ENCODE data around the gene SNTG2.
A peak's percentile ranks its signal among the peaks of the same experiment; 100 is the strongest.
"Not testable (repeated sequence)": the region's sequence is repeated elsewhere in the genome, so short reads cannot be mapped to it uniquely, and the experiment has no call there.

Gene SNTG2

DNA sequence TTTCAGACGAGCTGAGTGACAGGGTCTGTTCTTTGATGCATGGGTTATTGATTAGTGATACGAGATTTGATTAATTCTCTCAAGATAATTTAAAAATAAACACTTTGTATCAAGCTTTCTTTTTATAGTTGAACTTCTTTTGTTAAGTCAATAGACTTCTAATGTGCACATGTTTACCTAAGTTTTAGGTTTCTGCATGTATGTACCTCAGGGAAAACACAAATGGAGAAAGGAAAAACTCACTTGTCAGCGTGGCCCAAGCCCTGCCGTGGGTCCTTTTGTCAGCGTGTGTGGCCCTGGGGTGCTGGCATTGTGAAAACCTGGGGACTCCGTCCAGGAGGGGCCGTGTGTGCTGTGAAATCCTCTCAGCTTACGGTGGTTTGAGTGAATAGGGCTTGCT is 153.7 kb downstream of the SNTG2 start:
- DNase-seq: no peak

- not testable (repeated sequence) for DNase-seq
Measured at GRCh38 chr2:1106344-1106743, 155.7 kb downstream of the SNTG2 start.

- DNase-seq: no peak
Measured at GRCh38 chr2:1115843-1116539, 165.3 kb downstream of the SNTG2 start.

- DNase-seq: no peak
Measured at GRCh38 chr2:1117569-1117968, 166.9 kb downstream of the SNTG2 start.

GRCh38 chr2:1125217-1125616 is 174.6 kb downstream of the SNTG2 start:
- no peak for DNase-seq

DNA sequence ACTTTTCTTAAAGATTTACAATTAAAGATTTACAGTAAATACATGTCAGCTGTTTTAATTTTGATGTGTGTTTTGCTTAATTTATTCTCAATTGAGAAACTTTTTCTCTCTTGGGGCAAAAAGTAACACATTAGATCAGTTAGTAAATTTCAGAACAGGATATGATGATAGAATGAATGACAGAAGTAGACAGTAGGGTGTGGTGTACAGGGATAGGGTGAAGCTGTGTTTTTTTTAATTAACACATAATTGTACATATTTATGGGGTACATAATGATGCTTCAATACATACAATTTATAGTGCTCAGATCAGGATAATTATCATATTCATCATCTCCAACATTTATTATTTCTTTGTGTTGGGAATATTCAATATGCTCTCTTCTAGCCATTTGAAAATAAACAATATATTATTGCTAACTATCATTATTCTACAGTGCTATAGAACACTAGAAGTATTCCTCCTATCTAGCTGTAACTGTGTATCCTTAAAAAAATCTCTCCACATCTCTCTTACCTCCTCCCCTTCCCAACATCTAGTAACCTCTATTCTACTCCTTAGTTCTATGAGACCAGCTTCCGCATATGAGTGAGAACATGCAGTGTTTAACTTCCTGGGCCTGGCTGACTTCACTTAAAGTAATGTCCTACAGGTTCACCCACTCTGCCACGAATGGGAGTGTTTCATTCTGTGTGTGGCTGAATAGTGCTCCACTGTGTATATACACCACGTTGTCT is 175.2 kb downstream of the SNTG2 start:
- DNase-seq: no peak

DNA sequence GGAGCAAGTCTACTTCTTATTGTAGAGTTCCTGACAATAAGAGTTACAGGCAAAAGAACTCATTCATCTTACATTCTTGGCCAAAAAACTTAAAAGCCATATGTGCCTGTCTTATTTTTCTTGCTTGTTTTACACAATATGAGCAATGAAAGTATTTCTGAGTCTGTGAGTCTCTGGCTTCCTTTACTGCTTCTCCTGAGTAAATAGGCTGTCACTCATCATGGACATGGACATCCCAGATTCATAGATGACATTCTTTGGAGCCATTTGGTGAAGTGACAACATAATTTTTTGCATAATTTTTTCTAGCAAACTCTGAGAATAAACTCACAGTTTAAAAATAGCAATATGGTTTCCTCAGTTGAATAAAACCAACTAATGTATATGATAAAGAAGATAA is 179.3 kb downstream of the SNTG2 start:
- no peak for DNase-seq

GRCh38 chr2:1130922-1131321 is 180.3 kb downstream of the SNTG2 start:
- no peak for DNase-seq

- DNase-seq: no peak
Measured at GRCh38 chr2:1132328-1132969, 181.8 kb downstream of the SNTG2 start.

DNA sequence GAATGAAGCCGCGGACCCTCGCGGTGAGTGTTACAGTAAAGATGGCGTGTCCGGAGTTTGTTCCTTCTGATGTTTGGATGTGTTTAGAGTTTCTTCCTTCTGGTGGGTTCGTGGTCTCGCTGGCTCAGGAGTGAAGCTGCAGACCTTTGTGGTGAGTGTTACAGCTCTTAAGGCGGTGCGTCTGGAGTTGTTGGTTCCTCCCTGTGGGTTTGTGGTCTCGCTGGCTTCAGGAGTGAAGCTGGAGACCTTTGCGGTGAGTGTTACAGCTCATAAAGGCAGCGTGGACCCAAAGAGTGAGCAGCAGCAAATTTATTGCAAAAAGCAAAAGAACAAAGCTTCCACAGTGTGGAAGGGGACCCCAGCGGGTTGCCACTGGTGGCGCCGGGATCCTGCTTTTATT is 183.2 kb downstream of the SNTG2 start:
- DNase-seq: not testable (repeated sequence)

GRCh38 chr2:1134629-1135028 is 184.0 kb downstream of the SNTG2 start:
- no peak for DNase-seq

DNA sequence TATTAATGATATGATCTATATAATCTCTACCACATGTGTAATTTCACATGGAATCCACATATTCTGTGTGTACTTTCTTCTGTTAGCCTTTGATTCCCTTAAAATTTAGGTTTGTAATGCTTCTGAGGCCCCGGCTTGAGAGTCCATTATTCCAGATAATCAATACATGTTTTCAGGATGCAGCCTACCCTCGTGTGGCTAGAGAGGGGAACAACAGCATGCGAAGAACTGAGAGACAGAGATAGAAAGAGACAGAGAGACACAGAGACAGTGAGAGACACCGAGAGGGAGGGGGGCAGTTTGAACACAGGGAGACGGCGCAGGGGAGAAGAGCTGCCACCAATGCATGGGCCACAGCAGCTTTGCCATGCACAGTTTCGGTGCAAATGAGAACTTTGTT is 185.4 kb downstream of the SNTG2 start:
- DNase-seq: no peak

DNA sequence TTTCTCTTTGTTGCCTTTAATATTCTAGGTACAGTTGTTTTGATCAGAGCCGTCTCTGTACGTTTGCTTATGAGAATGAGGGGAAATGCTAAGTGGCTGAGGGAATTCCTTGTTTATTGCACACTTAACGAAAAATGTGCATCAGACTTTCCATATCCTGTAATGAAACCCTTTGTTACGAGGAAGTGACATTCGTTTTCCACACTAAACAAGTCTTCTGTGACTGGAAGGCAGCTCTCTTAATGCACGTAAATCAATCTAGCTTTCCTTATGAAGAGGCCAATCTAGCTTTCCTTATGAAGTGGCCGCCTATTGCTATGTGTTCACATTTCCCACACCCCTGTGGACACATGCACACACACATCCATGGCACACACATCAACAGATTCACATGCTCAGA is 186.2 kb downstream of the SNTG2 start:
- DNase-seq: no peak

DNA sequence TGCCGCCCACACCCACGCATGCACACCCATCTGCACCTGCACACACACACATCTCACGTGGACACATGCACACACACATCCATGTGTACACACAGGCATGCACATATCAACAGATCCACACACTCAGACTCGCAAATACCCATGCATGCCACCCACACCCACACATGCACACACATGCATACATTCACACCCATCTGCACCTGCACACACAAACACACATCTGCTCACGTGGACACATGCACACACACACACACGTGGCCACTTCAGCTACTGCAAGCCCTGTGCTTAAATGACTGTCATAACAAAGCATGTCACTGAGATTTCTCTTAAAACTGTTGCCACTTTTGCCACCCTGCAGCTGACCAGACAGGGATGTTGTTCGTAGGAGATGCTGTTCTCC is 186.6 kb downstream of the SNTG2 start:
- no peak for DNase-seq

DNA sequence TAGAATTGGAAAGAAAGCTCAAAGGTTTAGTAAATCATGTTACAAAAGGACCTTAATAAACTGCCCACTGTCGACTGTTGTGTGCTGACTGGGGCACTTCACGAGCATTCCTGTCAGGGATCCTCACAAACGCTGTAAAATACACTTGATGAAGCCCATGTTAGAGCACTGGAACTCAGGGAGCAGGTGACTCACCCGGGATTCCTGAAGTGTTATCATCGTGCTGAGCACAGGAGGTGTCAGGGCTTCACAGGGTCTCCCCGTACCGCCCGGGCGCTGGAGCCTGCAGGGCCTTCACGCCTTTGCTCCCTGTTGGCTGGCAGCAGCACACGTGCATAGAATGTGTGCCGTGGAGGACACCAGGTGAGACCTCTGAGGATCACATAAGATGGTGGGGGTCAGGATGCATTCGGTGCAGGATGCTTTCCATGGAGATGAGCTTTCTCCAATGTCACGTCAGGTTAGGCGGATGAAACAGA is 187.3 kb downstream of the SNTG2 start:
- no peak for DNase-seq

- no peak for DNase-seq
Measured at GRCh38 chr2:1140389-1141003, 189.8 kb downstream of the SNTG2 start.

DNA sequence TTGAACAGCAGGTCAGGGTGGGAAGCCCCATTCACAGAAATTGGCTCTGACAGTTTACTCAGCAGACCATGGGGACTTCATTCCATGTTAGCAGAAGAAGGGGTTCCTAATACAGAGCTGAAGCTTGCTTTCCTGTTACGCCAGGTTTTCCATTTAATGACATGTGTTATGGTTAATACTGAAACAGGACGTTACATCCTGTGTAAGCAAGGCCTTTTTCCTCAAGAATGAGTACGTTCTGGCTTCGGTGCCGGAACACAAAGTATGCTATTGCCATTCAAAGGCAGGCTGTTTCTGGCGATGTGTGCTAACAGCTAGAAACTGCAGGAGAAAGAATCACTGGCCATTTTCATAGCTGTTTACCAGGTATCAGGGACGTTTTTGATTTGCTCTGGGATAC is 190.4 kb downstream of the SNTG2 start:
- no peak for DNase-seq

DNA sequence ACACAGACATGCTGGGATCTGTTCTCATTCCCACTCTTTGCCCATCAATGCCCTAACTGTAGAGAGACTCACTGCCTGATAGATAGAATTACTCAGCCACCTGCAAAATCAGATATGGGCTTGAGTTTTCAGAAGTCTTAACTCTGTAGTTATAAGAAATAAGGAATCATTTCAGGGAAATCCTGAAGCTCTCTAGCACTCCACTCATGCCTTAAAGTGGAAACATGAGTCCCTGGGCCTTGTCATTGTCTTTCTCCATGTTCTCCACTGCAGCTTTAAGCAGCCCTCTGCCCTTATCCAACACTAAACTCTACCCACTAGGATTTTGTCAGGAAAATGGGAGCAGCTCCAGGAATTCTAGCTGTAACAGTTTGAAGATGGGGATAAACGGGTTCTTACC is 192.5 kb downstream of the SNTG2 start:
- no peak for DNase-seq

GRCh38 chr2:1147873-1148612 is 197.4 kb downstream of the SNTG2 start:
- DNase-seq: no peak

DNA sequence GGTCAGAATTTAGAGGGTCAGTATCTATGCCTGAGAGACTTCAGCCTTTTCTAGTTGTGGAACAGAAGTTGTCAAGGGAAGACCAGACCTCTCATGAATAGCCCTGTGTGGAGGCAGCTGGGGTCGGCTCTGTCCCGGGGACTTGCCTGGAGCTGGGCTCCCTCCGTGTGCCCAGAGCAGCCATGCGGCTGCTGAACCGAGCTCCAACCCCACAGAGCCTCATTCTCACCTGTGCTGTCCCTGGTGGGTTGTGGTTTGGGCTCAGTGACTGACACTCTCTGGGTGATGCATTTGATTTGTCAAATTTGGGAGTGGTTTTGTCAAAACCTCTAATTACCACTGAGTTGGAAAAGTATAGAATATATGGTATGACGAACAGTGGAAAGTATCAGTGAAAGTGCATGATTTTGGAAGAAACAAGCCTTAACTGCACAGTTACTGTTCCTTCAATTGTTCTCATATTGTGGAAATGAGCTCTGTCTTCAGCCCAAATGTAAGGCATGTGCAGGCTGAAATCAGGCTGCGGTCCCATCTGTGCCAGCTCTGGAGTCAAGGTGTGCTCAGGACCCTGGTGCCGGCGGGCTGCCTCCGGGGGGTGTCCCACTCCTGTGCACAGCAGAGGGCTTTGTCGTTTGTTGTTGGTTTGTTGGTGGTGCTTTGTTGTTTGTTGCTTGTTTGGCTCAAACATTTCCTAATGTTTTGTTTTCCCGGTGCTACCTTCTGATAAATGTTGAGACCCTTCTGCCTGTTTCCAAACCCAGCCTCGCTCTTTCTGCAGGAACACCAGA is 200.3 kb downstream of the SNTG2 start:
- no peak for DNase-seq

GRCh38 chr2:1152375-1152774 is 201.7 kb downstream of the SNTG2 start:
- no peak for DNase-seq

- peak in 1 of 2 donors; percentile 1 for DNase-seq
Measured at GRCh38 chr2:1153920-1154319, 203.3 kb downstream of the SNTG2 start.

Data from bone marrow (tissue), 2 donors.